Trophoblast cell (in vitro differentiated cells and primary cell): Measurements from ENCODE around the gene KCNMB1.

Experiments used
- DNase-seq, 2 donors: peaks; one replicate each; pipeline ENCODE4 v3.0.0-alpha.2; 2016
- H2AFZ ChIP-seq: 2 replicates; pipeline ENCODE4 v1.6.1; 2013; ENCODE audit warnings: low read length, moderate library complexity, mild to moderate bottlenecking; ENCODE audit not compliant: insufficient read depth, poor library complexity
- H2AK5ac ChIP-seq: 2 replicates; pipeline ENCODE4 v1.6.1; 2013; ENCODE audit warnings: mild to moderate bottlenecking, low read length
- H2BK120ac ChIP-seq: 2 replicates; pipeline ENCODE4 v1.6.1; 2013; ENCODE audit warnings: low read length, mild to moderate bottlenecking, moderate library complexity; ENCODE audit not compliant: insufficient read depth, poor library complexity
- H2BK12ac ChIP-seq: 2 replicates; pipeline ENCODE4 v1.6.1; 2013; ENCODE audit warnings: mild to moderate bottlenecking, low read length, moderate library complexity
- H2BK5ac ChIP-seq: 2 replicates; pipeline ENCODE4 v1.6.1; 2013; ENCODE audit warnings: low read length, low read depth, moderate library complexity, mild to moderate bottlenecking; ENCODE audit not compliant: poor library complexity
- H3K14ac ChIP-seq: 2 replicates; pipeline ENCODE4 v1.6.1; 2013; ENCODE audit warnings: mild to moderate bottlenecking, low read length
- H3K18ac ChIP-seq: 2 replicates; pipeline ENCODE4 v1.6.1; 2013; ENCODE audit warnings: mild to moderate bottlenecking, low read length
- H3K23ac ChIP-seq: 2 replicates; pipeline ENCODE4 v1.6.1; 2013; ENCODE audit warnings: low read length
- H3K27ac ChIP-seq: 2 replicates; pipeline ENCODE4 v1.5.1; 2013; ENCODE audit warnings: low read depth, mild to moderate bottlenecking, inconsistent platforms, low read length, moderate library complexity
- H3K27me3 ChIP-seq: 2 replicates; pipeline ENCODE4 v1.6.1; 2013; ENCODE audit warnings: inconsistent platforms, mild to moderate bottlenecking, low read length, moderate library complexity; ENCODE audit not compliant: insufficient read depth
- H3K36me3 ChIP-seq, 2 experiments: 1 replicate in 1 of 2; 2 replicates in 1 of 2; pipeline ENCODE4 v1.6.1; 2013; ENCODE audit warnings: low read length in 2 of 2, mild to moderate bottlenecking in 2 of 2, moderate library complexity in 1 of 2; ENCODE audit not compliant: insufficient read depth in 2 of 2, control insufficient read depth in 1 of 2
- H3K4ac ChIP-seq: 2 replicates; pipeline ENCODE4 v1.6.1; 2013; ENCODE audit warnings: low read depth, mild to moderate bottlenecking, low read length, moderate library complexity
- H3K4me1 ChIP-seq, 2 experiments: 1 replicate in 1 of 2; 2 replicates in 1 of 2; pipeline ENCODE4 v1.6.1; 2013; ENCODE audit warnings: low read length in 2 of 2, mild to moderate bottlenecking in 2 of 2, moderate library complexity in 1 of 2; ENCODE audit not compliant: insufficient read depth in 2 of 2, control insufficient read depth in 1 of 2
- H3K4me2 ChIP-seq: 2 replicates; pipeline ENCODE4 v1.6.1; 2013; ENCODE audit warnings: inconsistent platforms, mild to moderate bottlenecking, low read length, moderate library complexity
- H3K4me3 ChIP-seq: 2 replicates; pipeline ENCODE4 v1.5.1; 2013; ENCODE audit warnings: mild to moderate bottlenecking, low read depth, low read length, inconsistent platforms
- H3K79me1 ChIP-seq: one replicate; pipeline ENCODE4 v1.6.1; 2013; ENCODE audit warnings: low read length
- H3K79me2 ChIP-seq: 2 replicates; pipeline ENCODE4 v1.6.1; 2013; ENCODE audit warnings: low read length, mild to moderate bottlenecking; ENCODE audit not compliant: control insufficient read depth, insufficient read depth, poor library complexity
- H3K9ac ChIP-seq: 2 replicates; pipeline ENCODE4 v1.6.1; 2013; ENCODE audit warnings: mild to moderate bottlenecking, low read length
- H3K9me3 ChIP-seq: 2 replicates; pipeline ENCODE4 v1.6.1; 2013; ENCODE audit warnings: low read depth, mild to moderate bottlenecking, control low read depth, inconsistent platforms, low read length; ENCODE audit not compliant: insufficient read depth
- H4K12ac ChIP-seq: 2 replicates; pipeline ENCODE4 v1.6.1; 2013; ENCODE audit warnings: low read depth, mild to moderate bottlenecking, low read length, moderate library complexity
- H4K8ac ChIP-seq: 2 replicates; pipeline ENCODE4 v1.6.1; 2013; ENCODE audit warnings: low read depth, mild to moderate bottlenecking, low read length, moderate library complexity
- H4K91ac ChIP-seq: one replicate; pipeline ENCODE4 v1.6.1; 2013; ENCODE audit warnings: low read depth, mild to moderate bottlenecking, low read length, moderate library complexity
- WGBS: extraction: QIAGEN DNeasy Blood & Tissue Kit; methylation state at CpG from one replicate; pipeline ENCODE4 v1.1.7; 2013; ENCODE audit warnings: missing lambda C conversion rate; ENCODE audit not compliant: insufficient read length, insufficient coverage; ENCODE audit errors: extremely low coverage; 5-methylcytosine and 5-hydroxymethylcytosine counted together

Gene KCNMB1

DNA sequence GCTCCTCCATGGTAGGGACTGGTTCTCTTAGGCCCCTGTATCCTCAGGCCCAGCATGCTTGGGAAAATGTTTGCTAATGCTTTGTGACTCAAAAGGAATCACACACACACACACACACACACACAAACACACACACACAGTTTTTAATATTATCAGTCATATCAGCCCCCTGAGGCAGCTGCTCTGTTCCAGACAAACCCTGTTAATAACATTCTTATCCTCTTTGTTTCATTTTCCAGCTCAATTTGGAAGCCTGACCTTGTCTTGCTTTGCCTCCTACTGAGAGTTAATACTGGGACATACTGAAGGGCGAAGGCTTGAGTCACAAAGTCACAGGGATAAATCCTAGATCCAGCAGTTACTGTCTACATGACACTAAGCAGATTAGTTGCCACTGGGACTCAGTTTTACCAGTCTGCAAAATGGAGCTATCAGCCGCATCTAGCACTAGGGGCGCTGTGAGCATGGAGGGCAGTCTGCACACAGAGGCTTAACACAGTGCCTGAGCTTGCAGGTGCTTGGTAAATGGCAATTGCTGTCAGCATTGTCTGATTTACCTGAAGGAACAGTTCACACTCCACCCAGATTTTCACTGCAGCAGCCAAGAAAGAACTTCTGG lies 37.1 kb upstream of the KCNMB1 start:
- H3K79me1 ChIP-seq = no peaks in the 10 kb centered on the region
- H3K4me2 ChIP-seq = no peak overlapping the region
- no peak overlapping the region for H3K9ac ChIP-seq
- H3K27ac ChIP-seq = no peak overlapping the region
- no peak overlapping the region for H3K4ac ChIP-seq
- H2AK5ac ChIP-seq = no peak overlapping the region
- no peak overlapping the region for H2BK12ac ChIP-seq
- H3K79me2 ChIP-seq = no peaks in the 10 kb centered on the region
- H2BK120ac ChIP-seq = no peak overlapping the region
- no peaks in the 10 kb centered on the region for H3K9me3 ChIP-seq
- H3K4me1 ChIP-seq = no peaks in the 10 kb centered on the region
- H3K14ac ChIP-seq = no peak overlapping the region
- H3K36me3 ChIP-seq = no peaks in the 10 kb centered on the region
- DNase-seq = peak in 1 of 2 donors; percentile 52
- H3K18ac ChIP-seq = no peak overlapping the region
- H4K8ac ChIP-seq = no peak overlapping the region
- H3K4me3 ChIP-seq = no peak overlapping the region
- no peak overlapping the region for H4K91ac ChIP-seq
- H3K23ac ChIP-seq = no peak overlapping the region
- H3K27me3 ChIP-seq = no peaks in the 10 kb centered on the region
- H2AFZ ChIP-seq = no peak overlapping the region
- no peak overlapping the region for H2BK5ac ChIP-seq
- no peak overlapping the region for H4K12ac ChIP-seq
- no CpG with 5 or more reads among the region's 3 CpGs for WGBS

DNA sequence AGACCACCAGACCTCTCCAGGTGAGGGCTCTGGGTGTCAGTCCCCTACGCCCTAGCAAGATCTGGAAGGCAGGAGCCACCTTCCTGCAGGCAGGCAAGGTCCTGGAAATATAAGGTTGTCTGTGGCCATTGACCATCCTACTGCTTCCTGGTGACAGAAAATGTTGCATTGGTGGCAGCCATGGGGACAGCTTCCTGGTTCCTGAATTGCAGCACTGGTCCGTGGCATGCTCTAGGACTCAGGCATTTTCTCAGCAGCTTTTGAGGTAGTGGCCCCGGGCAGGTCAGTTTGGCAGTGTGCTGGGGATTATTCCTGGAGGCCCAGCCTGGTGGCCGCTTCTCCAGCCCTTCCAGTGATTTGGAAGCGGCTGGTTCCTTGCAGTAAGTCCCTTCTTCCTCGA lies 36.6 kb upstream of the KCNMB1 start:
- Histone ChIP-seq H3K14ac (no peak overlapping the region), H3K23ac (no peak overlapping the region), H2BK120ac (no peak overlapping the region), H4K8ac (no peak overlapping the region), H2AFZ (no peak overlapping the region), H3K18ac (no peak overlapping the region), H3K4me3 (no peak overlapping the region), H2AK5ac (no peak overlapping the region), H3K27me3 (no peaks in the 10 kb centered on the region), H3K9ac (no peak overlapping the region), H4K91ac (no peak overlapping the region), H3K4me2 (no peak overlapping the region), H3K27ac (no peak overlapping the region), H3K4me1 (no peaks in the 10 kb centered on the region), H4K12ac (no peak overlapping the region), H3K79me1 (no peaks in the 10 kb centered on the region), H2BK5ac (no peak overlapping the region), H2BK12ac (no peak overlapping the region), H3K9me3 (no peaks in the 10 kb centered on the region), H3K4ac (no peak overlapping the region), H3K79me2 (no peaks in the 10 kb centered on the region), H3K36me3 (no peaks in the 10 kb centered on the region)
- WGBS = no CpG with 5 or more reads among the region's 6 CpGs
- no peak for DNase-seq

DNA sequence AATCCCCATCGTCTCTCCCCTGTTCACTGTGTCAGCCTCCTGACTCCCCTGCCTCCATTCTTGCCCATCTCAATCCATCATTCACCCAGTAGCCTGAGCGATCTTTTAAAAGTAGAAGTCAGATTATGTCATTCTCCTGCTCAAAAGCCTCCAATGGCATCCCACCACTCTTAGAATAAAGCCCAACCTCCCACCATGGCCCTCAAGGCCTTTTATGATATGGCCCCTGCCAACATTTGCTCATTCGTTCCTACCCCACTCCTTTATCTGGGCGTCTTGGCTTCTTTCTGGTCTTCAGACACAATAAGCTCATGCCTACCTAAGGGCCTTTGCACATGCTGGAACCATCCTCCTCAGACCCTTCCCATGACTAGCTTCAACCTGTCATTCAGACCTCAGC lies 35.5 kb upstream of the KCNMB1 start:
- no peak overlapping the region for H3K18ac ChIP-seq
- H3K4ac ChIP-seq = no peak overlapping the region
- H2AFZ ChIP-seq = no peak overlapping the region
- H3K79me1 ChIP-seq = no peaks in the 10 kb centered on the region
- H3K9ac ChIP-seq = no peak overlapping the region
- no peak overlapping the region for H3K23ac ChIP-seq
- no peak overlapping the region for H4K12ac ChIP-seq
- no peak overlapping the region for H2BK120ac ChIP-seq
- no peak overlapping the region for H4K91ac ChIP-seq
- no peak overlapping the region for H4K8ac ChIP-seq
- DNase-seq = no peak
- no peaks in the 10 kb centered on the region for H3K27me3 ChIP-seq
- H3K4me2 ChIP-seq = no peak overlapping the region
- H2BK12ac ChIP-seq = no peak overlapping the region
- no peak overlapping the region for H2BK5ac ChIP-seq
- no peaks in the 10 kb centered on the region for H3K4me1 ChIP-seq
- no CpG with 5 or more reads among the region's 4 CpGs for WGBS
- H3K27ac ChIP-seq = no peak overlapping the region
- no peak overlapping the region for H3K4me3 ChIP-seq
- H3K79me2 ChIP-seq = no peaks in the 10 kb centered on the region
- H3K14ac ChIP-seq = no peak overlapping the region
- no peaks in the 10 kb centered on the region for H3K9me3 ChIP-seq
- H3K36me3 ChIP-seq = no peaks in the 10 kb centered on the region
- no peak overlapping the region for H2AK5ac ChIP-seq

DNA sequence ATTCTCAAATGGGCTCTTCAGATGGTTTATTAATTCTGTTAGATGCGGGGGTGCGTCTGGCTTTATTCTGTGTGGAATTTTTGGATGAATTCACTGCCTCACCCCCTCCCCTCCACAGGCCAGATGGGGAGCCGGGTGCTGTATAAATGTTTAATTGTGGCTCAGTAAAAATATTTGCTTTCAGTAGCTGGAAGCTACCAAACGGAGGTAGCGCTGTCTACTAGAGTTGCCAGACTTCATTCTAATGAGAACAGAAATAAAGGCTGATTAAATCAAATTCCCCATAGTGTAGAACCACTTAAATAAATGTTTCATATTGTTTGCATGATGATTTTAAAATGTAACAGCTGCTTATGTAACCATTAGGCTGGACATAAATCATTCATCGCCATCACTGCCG lies 34.5 kb upstream of the KCNMB1 start:
- no peak overlapping the region for H4K8ac ChIP-seq
- no peak overlapping the region for H2AFZ ChIP-seq
- H3K4me3 ChIP-seq = no peak overlapping the region
- no peak overlapping the region for H3K14ac ChIP-seq
- H3K79me1 ChIP-seq = no peaks in the 10 kb centered on the region
- no peak overlapping the region for H2AK5ac ChIP-seq
- no peak overlapping the region for H2BK5ac ChIP-seq
- no peak for DNase-seq
- H3K79me2 ChIP-seq = no peaks in the 10 kb centered on the region
- H3K27me3 ChIP-seq = no peaks in the 10 kb centered on the region
- no peak overlapping the region for H4K91ac ChIP-seq
- WGBS = no CpG with 5 or more reads among the region's 7 CpGs
- H2BK12ac ChIP-seq = no peak overlapping the region
- no peak overlapping the region for H4K12ac ChIP-seq
- H2BK120ac ChIP-seq = no peak overlapping the region
- H3K23ac ChIP-seq = no peak overlapping the region
- no peak overlapping the region for H3K27ac ChIP-seq
- H3K9ac ChIP-seq = no peak overlapping the region
- no peak overlapping the region for H3K4me2 ChIP-seq
- no peaks in the 10 kb centered on the region for H3K36me3 ChIP-seq
- H3K18ac ChIP-seq = no peak overlapping the region
- no peaks in the 10 kb centered on the region for H3K4me1 ChIP-seq
- no peaks in the 10 kb centered on the region for H3K9me3 ChIP-seq
- H3K4ac ChIP-seq = no peak overlapping the region
